LNCAP (cell line): ENCODE data around the gene RTKN.

Experiments
- CTCF ChIP-seq: fragments of 450-650 bp; IDR thresholded peaks from 2 replicates; pipeline ENCODE4 v1.5.1; 2017; ENCODE audit warnings: mild to moderate bottlenecking

Gene RTKN

GRCh38 chr2:74387346-74387745 lies 54.4 kb downstream of the RTKN start:
- no peak for TF ChIP-seq CTCF

DNA sequence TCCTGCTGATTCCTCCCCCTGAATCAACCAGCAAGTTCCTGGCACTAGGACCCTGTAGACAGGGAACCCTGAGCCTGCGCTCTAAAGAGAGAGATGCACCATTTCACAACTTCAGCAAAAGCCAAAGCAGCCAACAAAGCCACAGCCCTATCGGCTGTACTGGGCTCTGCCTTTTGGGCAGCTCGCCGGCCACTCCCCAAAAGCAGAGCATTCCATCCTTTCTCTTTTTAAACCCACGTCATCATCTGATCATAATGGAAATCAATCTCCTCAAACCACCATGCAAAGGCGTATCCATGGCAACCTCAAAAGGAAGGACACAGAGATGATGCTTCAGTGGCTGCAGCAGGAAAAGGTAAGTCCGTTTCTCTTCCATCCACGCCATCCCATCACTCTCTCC lies 56.3 kb downstream of the RTKN start:
- no peak for TF ChIP-seq CTCF

- TF ChIP-seq CTCF = no peak
Measured at GRCh38 chr2:74384051-74384450, 57.7 kb downstream of the RTKN start.

GRCh38 chr2:74383254-74383653 lies 58.5 kb downstream of the RTKN start:
- TF ChIP-seq CTCF = no peak

DNA sequence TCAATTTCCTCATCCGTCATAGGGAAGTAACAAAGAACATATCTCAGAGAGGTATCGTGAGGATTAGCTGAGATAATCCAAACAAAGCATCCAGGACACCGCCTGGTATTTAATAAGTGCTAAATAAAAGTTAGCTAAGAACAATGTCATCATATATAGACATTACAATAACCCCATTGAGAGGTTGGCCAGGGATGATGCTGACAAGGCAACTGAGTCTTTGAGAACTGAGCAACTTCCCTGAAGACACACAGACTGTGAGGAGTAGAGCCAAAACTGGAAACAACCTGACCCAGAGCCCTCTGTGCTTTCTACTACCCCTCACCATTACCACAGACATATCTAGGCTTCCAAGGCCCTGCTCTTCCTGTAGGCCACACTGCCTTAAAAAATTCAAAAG lies 60.0 kb downstream of the RTKN start:
- TF ChIP-seq CTCF = no peak

DNA sequence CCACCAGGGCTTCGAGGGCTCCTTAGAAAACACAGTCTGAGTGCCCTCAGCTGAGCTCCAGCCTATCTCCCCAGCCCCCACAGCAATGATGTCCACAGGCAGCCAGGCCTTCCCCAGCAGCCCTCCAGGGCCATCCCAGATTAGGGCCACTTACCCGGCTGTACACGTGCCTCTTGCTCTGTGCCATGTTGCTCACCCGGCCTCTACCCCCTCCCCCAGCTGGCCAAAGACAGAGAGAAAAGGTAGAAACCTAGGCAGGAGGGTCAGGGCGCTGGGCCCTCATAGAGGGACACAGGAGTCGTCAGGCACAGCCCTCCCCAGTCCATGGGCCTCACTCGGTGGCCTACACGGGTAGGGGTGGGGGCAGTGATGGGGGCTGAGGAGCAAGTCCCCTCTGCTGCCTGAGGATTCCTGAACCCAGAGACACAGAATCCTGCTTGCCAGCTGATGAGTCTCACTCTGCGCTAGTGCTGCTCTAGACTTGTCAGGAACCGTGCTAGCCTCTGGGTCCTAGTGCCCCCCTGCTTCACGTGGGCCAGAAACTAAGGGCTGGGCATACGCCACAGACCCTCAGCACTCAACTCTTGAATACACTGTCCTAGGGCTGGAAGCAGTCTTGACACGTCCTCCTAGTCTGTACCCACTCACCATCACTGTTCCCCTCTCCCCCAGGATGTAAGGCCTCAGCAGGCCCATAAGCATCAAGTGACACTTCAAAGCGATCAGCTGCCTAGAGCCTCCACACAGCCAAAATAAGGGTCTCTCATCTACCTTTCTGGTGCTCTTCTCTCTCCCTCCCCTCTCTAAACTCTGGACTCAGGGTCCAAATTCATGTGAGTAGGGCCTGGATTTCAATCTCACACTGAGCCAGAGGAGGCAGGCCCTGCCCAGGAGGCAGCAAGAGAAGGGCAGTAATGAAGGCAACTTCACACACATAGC lies 61.6 kb downstream of the RTKN start, which contains the start of gene DCTN1:
Gene DCTN1 (minus strand): TSS at position 461 of the 939 bp plus-strand sequence. CDS start 274 bp downstream, at position 187.
- no peak for TF ChIP-seq CTCF

- TF ChIP-seq CTCF = no peak
Measured at GRCh38 chr2:74378007-74378406, 63.7 kb downstream of the RTKN start.
